Karpas-422 (cell line): ENCODE data around the gene TLN1. TPM values are rescaled to one million over a fixed set of nuclear protein-coding genes. Genes with fewer than 3 reads are reported as not detected.

Experiments
- DNase-seq: peaks from one replicate; pipeline ENCODE4 v3.0.0-alpha.2; 2015
- H2AFZ ChIP-seq: fragments of 200-600 bp; sonication (generic); 2 replicates; pipeline ENCODE4 v1.6.1; 2014; ENCODE audit warnings: antibody characterized with exemption, low read length, mixed read lengths
- H3K27ac ChIP-seq: fragments of 200-600 bp; sonication (generic); 2 replicates; pipeline ENCODE4 v1.5.1; 2014; ENCODE audit warnings: mild to moderate bottlenecking, low read length, moderate library complexity
- H3K27me3 ChIP-seq: fragments of 200-600 bp; sonication (generic); 2 replicates; pipeline ENCODE4 v1.6.1; 2014; ENCODE audit warnings: low read length, mixed read lengths
- H3K36me3 ChIP-seq: fragments of 200-600 bp; sonication (generic); 2 replicates; pipeline ENCODE4 v1.6.1; 2014; ENCODE audit warnings: low read length, mixed read lengths; ENCODE audit not compliant: insufficient read depth
- H3K4me1 ChIP-seq: fragments of 200-600 bp; sonication (generic); 2 replicates; pipeline ENCODE4 v1.6.1; 2014; ENCODE audit warnings: mild to moderate bottlenecking, low read length, mixed read lengths
- H3K4me2 ChIP-seq: fragments of 200-600 bp; sonication (generic); 2 replicates; pipeline ENCODE4 v1.6.1; 2014; ENCODE audit warnings: low read length, low read depth, mild to moderate bottlenecking; ENCODE audit not compliant: poor library complexity, severe bottlenecking
- H3K4me3 ChIP-seq: fragments of 200-600 bp; sonication (generic); 2 replicates; pipeline ENCODE4 v1.5.1; 2014; ENCODE audit warnings: mild to moderate bottlenecking, antibody characterized with exemption, low read length, mixed read lengths
- H3K79me2 ChIP-seq: fragments of 200-600 bp; sonication (generic); 2 replicates; pipeline ENCODE4 v1.6.1; 2014; ENCODE audit warnings: mild to moderate bottlenecking, low read length, mixed read lengths
- H3K9ac ChIP-seq: fragments of 200-600 bp; sonication (generic); 2 replicates; pipeline ENCODE4 v1.6.0; 2014; ENCODE audit warnings: low read length
- H3K9me2 ChIP-seq: fragments of 200-600 bp; sonication (generic), shearing (Covaris generic); replicated peaks from 2 replicates; pipeline ENCODE4 v1.6.0; 2014; ENCODE audit warnings: mild to moderate bottlenecking, low read length, moderate library complexity; ENCODE audit not compliant: insufficient read depth
- H3K9me3 ChIP-seq: fragments of 300-700, 200-600 bp; sonication (generic); 2 replicates; pipeline ENCODE4 v1.6.1; 2014; ENCODE audit warnings: low read length, mixed read lengths
- H4K20me1 ChIP-seq: fragments of 200-600 bp; sonication (generic); 2 replicates; pipeline ENCODE4 v1.6.1; 2014; ENCODE audit warnings: mild to moderate bottlenecking, antibody characterized with exemption, low read length, low read depth; ENCODE audit not compliant: insufficient read depth
- total RNA-seq: library from RNA; depleted of rRNA; stranded (reverse); fragments of >200 nt; shearing (Covaris generic); gene quantifications from 2 replicates; pipeline ENCODE4 v1.2.3, GENCODE V29; 2014; ENCODE audit warnings: low replicate concordance

The TLN1 gene
- total RNA-seq, 1 experiment from 2014 or later = 54.2 TPM

- H3K4me2 ChIP-seq = no peak overlapping the region
- H3K9me2 ChIP-seq = no peaks in the 10 kb centered on the region
- H3K4me1 ChIP-seq = peaks cover 60% of the 10 kb centered on the region
- peaks cover 87% of the 10 kb centered on the region for H3K79me2 ChIP-seq
- H3K9ac ChIP-seq = no peak overlapping the region
- no peak overlapping the region for H2AFZ ChIP-seq
- no peaks in the 10 kb centered on the region for H3K27me3 ChIP-seq
- no peak for DNase-seq
- H3K36me3 ChIP-seq = peaks cover 3% of the 10 kb centered on the region; the same call in 1 of the 2 replicates
- H3K27ac ChIP-seq = 0 out of 2 replicates have a peak overlapping the region, but pooled peaks have one; percentile 9
- no peaks in the 10 kb centered on the region for H4K20me1 ChIP-seq
- H3K4me3 ChIP-seq = no peak overlapping the region
- H3K9me3 ChIP-seq = no peaks in the 10 kb centered on the region
Observed at GRCh38 chr9:35771075-35771433, 39.1 kb upstream of the TLN1 start.

- H3K27ac ChIP-seq = peak overlapping the region; percentile 13; the same call in 1 of the 2 replicates
- H3K4me1 ChIP-seq = peaks cover 58% of the 10 kb centered on the region
- H3K27me3 ChIP-seq = no peaks in the 10 kb centered on the region
Observed at GRCh38 chr9:35769763-35770162, 37.8 kb upstream of the TLN1 start.

GRCh38 chr9:35767458-35767857 lies 35.5 kb upstream of the TLN1 start:
- Histone ChIP-seq H4K20me1 (no peaks in the 10 kb centered on the region), H3K27me3 (no peaks in the 10 kb centered on the region), H3K9ac (no peak overlapping the region), H3K36me3 (peaks cover 3% of the 10 kb centered on the region; the same call in 1 of the 2 replicates), H3K4me2 (no peak overlapping the region), H3K4me1 (peaks cover 53% of the 10 kb centered on the region), H2AFZ (no peak overlapping the region), H3K27ac (no peak overlapping the region), H3K79me2 (peaks cover 95% of the 10 kb centered on the region), H3K9me3 (no peaks in the 10 kb centered on the region), H3K4me3 (no peak overlapping the region), H3K9me2 (no peaks in the 10 kb centered on the region)
- no peak for DNase-seq

More at GRCh38 chr9:35769763-35770162, 37.8 kb upstream of the TLN1 start:
- Histone ChIP-seq H3K9ac (no peak overlapping the region), H3K4me2 (no peak overlapping the region), H2AFZ (no peak overlapping the region), H3K4me3 (no peak overlapping the region), H4K20me1 (no peaks in the 10 kb centered on the region), H3K9me3 (no peaks in the 10 kb centered on the region), H3K9me2 (no peaks in the 10 kb centered on the region), H3K79me2 (peaks cover 82% of the 10 kb centered on the region), H3K36me3 (peaks cover 3% of the 10 kb centered on the region; the same call in 1 of the 2 replicates)
- DNase-seq = no peak

GRCh38 chr9:35766997-35767396 lies 35.0 kb upstream of the TLN1 start:
- H2AFZ ChIP-seq = no peak overlapping the region
- peaks cover 95% of the 10 kb centered on the region for H3K79me2 ChIP-seq
- peaks cover 1% of the 10 kb centered on the region; the same call in 1 of the 2 replicates for H3K36me3 ChIP-seq
- no peak for DNase-seq
- H3K4me1 ChIP-seq = peaks cover 50% of the 10 kb centered on the region
- H3K9ac ChIP-seq = no peak overlapping the region
- no peaks in the 10 kb centered on the region for H3K27me3 ChIP-seq
- no peaks in the 10 kb centered on the region for H4K20me1 ChIP-seq
- H3K9me3 ChIP-seq = no peaks in the 10 kb centered on the region
- H3K9me2 ChIP-seq = no peaks in the 10 kb centered on the region
- H3K27ac ChIP-seq = no peak overlapping the region
- no peak overlapping the region for H3K4me2 ChIP-seq
- no peak overlapping the region for H3K4me3 ChIP-seq

- no peak overlapping the region for H3K9ac ChIP-seq
- H4K20me1 ChIP-seq = no peaks in the 10 kb centered on the region
- peaks cover 94% of the 10 kb centered on the region for H3K79me2 ChIP-seq
- DNase-seq = no peak
- H3K4me3 ChIP-seq = no peak overlapping the region
- H3K4me2 ChIP-seq = no peak overlapping the region
- no peaks in the 10 kb centered on the region for H3K27me3 ChIP-seq
- no peak overlapping the region for H3K27ac ChIP-seq
- H3K9me2 ChIP-seq = no peaks in the 10 kb centered on the region
- peaks cover 7% of the 10 kb centered on the region; the same call in 1 of the 2 replicates for H3K36me3 ChIP-seq
- H2AFZ ChIP-seq = no peak overlapping the region
- H3K4me1 ChIP-seq = peaks cover 27% of the 10 kb centered on the region
- no peaks in the 10 kb centered on the region for H3K9me3 ChIP-seq
Observed at GRCh38 chr9:35763803-35764202, 31.8 kb upstream of the TLN1 start.

GRCh38 chr9:35763181-35763580 lies 31.2 kb upstream of the TLN1 start:
- H3K9me3 ChIP-seq = no peaks in the 10 kb centered on the region
- no peaks in the 10 kb centered on the region for H3K9me2 ChIP-seq
- H3K27me3 ChIP-seq = no peaks in the 10 kb centered on the region
- no peak for DNase-seq
- no peak overlapping the region for H2AFZ ChIP-seq
- peaks cover 7% of the 10 kb centered on the region; the same call in 1 of the 2 replicates for H3K36me3 ChIP-seq
- H3K9ac ChIP-seq = no peak overlapping the region
- H3K4me3 ChIP-seq = no peak overlapping the region
- H3K4me1 ChIP-seq = peaks cover 33% of the 10 kb centered on the region
- H4K20me1 ChIP-seq = no peaks in the 10 kb centered on the region
- H3K79me2 ChIP-seq = peaks cover 94% of the 10 kb centered on the region
- H3K4me2 ChIP-seq = no peak overlapping the region
- no peak overlapping the region for H3K27ac ChIP-seq

GRCh38 chr9:35760651-35761050 lies 28.7 kb upstream of the TLN1 start:
- Histone ChIP-seq H3K9ac (no peak overlapping the region), H3K9me2 (no peaks in the 10 kb centered on the region), H3K27ac (no peak overlapping the region), H3K36me3 (peaks cover 7% of the 10 kb centered on the region; the same call in 1 of the 2 replicates), H2AFZ (no peak overlapping the region), H3K4me2 (no peak overlapping the region), H3K9me3 (no peaks in the 10 kb centered on the region), H3K4me1 (peaks cover 30% of the 10 kb centered on the region), H3K79me2 (peaks cover 95% of the 10 kb centered on the region), H3K27me3 (no peaks in the 10 kb centered on the region), H4K20me1 (no peaks in the 10 kb centered on the region), H3K4me3 (no peak overlapping the region)
- no peak for DNase-seq

- no peak overlapping the region for H2AFZ ChIP-seq
- no peaks in the 10 kb centered on the region for H4K20me1 ChIP-seq
- no peaks in the 10 kb centered on the region for H3K27me3 ChIP-seq
- H3K27ac ChIP-seq = no peak overlapping the region
- DNase-seq = no peak
- H3K36me3 ChIP-seq = peaks cover 7% of the 10 kb centered on the region; the same call in 1 of the 2 replicates
- H3K79me2 ChIP-seq = peaks cover 89% of the 10 kb centered on the region
- no peaks in the 10 kb centered on the region for H3K9me3 ChIP-seq
- no peak overlapping the region for H3K4me3 ChIP-seq
- no peaks in the 10 kb centered on the region for H3K9me2 ChIP-seq
- H3K4me2 ChIP-seq = no peak overlapping the region
- peaks cover 28% of the 10 kb centered on the region for H3K4me1 ChIP-seq
- no peak overlapping the region for H3K9ac ChIP-seq
Observed at GRCh38 chr9:35759795-35760194, 27.8 kb upstream of the TLN1 start.
